Pons (tissue), 1 donor: ENCODE measurements around the gene GFPT2.

Experiments used
- DNase-seq: peaks from one replicate; pipeline ENCODE4 v3.0.0-alpha.2; 2016; ENCODE audit warnings: low spot score

GFPT2 gene

DNA sequence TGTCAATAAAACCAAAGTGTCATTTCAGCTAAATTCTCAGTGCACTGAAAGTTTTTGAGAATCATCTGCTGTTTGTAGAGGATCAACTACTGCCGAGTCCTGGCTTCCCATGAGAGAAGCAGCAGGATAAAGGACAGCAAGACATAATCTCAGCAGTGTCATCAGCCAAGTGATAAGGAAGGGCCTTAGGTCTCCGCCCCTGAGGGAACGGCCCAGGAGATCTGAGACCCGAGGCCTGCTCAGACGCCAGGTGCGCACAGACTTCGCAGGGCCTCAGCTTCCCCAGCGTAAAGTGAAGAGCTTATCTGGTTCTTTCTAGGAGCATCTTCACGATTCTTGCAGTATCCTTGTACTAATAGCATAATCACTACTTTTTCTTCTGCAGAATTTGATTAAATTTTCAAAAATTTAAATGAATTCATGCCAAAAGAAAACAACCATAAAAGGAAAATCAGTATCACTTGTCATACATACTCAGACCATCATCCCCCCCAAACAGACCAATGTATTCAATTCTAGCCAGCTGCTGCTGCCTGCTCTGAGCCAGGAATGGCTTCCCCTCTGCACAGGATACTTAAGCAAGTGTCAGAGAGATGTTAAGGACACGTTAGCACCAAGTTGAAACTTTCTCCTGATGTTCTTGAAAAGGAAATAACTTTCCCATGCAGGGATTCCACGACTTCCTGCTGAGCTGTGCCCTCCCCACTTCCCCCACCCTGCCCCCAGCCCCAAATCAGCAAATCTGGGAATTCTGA lies 2.2 kb downstream of the GFPT2 start:
- no peak for DNase-seq

DNA sequence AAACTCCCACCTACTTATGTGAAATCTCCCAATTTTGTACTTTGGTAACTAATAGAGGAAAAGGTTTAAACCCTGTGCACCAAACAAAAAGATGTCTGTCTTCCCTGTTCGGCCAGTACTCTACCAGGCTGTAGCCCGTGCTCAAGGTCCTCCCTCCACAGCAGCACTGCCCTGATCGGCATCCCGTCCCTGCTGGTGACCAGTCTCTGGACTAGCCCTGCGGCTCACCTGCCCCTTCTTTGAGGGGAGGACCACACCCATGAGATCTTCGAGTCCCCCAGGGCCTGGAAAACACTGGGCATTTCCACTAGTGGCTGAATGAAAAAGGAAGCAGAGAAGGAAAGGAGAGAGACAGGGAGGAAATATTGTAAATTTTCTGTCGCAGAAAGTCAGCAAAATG lies 2.8 kb downstream of the GFPT2 start:
- DNase-seq, result no peak

DNA sequence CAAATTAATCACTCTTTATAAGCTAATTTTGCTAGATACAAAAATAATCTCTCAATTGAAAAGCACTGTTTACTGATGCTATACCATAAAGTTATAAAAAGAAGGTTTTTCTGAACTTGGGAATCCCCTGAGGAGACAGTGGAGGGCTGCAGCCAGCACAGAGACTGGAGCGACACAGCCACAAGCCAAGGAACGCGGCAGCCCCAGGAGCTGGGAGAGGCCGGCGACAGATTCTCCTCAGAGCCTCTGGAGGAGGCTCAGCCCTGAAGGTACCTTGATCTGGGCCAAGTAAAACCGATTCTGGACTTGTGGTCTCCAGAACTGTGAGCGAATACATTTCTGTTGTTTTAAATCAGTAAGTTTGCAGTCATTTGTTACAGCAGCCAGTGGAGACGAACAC lies 3.7 kb downstream of the GFPT2 start:
- DNase-seq, result no peak

DNA sequence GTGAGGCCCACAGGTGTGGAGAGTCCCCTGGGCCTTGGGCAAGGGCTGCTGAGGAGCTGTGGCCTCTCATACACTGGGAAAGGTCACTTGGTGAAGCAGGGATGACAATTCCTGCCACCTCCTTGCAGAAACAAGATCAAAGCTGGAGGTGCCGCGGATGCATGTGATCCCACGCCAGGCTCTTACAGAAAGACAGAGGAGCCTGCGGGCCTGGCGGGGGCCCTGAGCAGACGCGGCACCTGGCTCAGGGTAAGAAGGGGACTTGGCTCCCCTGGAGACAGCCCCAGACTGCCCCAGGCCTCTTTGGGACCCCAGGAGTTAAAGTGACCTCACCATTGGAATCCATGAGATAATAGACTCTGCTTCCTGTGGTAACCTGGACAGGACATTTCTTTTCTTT lies 4.8 kb downstream of the GFPT2 start:
- no peak for DNase-seq

DNA sequence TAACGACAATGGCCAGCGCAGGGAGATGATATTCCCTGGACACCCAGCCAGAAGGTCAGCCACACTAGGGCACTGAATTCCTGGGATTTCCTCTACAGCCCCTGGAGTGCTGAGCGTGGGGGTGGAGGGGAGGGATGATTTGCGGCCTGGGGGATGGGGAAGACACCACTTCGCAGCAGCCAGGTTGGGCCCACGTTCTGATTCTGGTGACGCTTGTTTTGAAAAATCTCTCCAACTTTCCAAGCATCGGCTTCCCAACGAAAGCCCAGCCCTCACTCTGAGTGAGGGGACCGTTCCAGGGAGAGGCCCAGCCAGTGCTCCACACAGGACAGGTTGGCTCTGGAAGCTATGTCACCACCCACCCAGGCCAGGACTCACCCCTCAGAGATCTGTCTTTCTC lies 5.4 kb downstream of the GFPT2 start:
- no peak for DNase-seq

DNA sequence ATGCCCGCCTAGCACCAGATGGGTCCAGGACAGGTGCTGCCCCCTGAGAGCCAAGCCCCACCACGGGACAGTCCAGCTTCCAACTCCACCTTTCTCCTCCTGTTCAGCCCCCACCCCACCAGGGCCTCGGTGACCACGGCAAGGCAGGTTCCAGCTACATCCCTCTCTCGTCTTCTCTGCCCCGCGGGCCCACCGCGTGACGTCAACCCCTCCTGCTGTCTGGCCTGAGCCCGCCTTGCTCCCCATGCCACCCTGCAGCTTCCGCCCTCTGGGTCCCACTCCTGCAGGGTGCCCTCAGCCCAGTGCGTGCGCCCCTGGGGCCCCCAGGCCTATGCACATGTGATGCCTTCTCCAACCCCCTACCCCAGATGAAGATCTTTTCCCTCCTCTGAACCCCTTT lies 6.8 kb downstream of the GFPT2 start:
- no peak for DNase-seq

DNA sequence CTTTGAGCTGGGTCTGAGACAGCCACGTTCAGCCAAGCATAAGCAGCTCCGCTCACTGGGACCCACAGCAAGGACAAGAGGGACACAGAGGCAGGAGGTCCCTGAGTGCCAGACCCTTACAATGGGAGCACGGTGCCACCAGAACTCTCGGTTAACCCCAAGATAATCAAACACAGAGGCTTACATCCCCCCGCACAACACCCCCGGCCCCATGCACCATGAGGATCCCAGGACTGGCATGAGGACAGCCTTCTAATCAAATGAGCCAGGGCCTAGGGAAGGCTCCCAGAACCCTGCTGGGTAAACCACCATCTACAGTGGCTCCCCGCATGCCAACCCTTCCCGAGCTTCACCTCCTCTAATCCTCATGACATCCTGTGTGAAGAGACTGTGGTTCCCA lies 7.4 kb downstream of the GFPT2 start:
- DNase-seq, result no peak

DNA sequence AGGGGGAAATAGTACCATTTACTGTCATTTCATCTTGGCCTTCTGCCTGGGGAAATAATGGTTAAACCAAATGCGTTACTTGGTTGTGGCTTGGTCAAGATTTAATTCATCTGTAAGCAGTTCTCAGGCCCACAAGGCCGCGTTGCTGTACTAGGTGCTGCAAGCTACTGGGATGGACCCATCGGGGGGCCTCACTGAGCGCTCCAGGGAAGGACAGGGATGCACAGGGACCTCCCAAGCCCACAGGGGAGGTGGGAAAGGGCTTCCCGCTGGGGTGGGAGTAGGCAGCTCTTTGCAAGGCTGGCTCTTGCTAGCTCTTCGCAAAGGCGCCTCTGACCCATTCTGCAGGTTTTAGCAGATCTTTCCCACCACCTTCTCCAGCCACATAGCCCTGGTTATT lies 8.0 kb downstream of the GFPT2 start:
- DNase-seq, result no peak

DNA sequence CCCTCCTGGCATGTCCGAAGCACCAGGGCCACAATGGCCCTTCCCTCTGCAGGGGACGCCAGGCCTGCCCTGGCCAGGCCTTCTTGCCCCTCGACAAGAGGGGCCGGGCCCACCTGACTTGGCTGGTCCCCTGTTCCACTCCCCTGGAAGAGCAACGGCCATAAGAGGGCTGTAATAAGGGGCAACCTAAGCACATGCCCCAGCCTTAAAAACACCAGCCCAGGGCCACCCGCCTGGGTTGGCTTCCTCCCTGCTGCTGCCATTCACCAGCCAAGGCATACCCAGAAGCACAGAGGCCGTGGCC lies 8.5 kb downstream of the GFPT2 start:
- no peak for DNase-seq

DNA sequence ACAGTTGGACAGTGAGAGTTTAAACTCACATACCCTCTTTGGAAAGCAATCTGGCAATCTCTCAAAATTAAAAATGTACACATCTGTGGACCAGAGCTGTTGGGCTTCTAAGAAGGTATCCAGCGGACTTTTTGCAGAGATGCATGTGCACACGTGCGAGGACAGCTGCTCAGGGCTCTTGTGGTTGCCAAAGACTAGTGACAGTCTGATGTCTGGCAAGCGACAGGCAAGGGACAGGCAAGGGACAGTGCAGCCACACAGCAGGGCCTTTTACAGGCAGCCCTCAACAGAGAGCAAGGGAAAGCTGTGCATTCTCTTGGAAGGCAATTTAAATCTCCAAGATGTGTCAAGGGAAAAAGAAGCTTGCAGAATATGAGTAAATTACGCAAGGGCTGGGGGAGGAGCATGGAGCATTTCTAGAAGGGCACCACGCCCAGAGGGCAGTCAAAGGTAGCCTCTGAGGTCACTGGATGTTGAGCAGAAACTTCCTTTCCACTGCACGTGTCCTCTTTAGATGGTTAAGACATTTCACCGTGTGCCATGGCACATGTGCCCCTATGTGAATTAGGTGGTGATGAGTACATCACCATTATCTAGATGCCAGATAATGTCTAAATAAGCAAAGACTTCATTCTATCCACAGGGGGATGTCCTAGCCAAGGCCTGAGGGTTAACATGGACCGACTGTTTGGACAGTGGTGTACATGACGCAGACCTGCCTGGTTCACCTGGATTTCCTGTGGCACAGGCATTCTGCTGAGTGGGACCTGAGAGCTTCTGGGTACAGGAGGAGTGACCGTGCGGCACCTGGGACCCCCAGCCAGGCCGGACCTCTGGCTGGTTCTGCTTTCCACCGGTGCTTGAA lies 9.1 kb downstream of the GFPT2 start:
- peak; percentile 33 for DNase-seq

DNA sequence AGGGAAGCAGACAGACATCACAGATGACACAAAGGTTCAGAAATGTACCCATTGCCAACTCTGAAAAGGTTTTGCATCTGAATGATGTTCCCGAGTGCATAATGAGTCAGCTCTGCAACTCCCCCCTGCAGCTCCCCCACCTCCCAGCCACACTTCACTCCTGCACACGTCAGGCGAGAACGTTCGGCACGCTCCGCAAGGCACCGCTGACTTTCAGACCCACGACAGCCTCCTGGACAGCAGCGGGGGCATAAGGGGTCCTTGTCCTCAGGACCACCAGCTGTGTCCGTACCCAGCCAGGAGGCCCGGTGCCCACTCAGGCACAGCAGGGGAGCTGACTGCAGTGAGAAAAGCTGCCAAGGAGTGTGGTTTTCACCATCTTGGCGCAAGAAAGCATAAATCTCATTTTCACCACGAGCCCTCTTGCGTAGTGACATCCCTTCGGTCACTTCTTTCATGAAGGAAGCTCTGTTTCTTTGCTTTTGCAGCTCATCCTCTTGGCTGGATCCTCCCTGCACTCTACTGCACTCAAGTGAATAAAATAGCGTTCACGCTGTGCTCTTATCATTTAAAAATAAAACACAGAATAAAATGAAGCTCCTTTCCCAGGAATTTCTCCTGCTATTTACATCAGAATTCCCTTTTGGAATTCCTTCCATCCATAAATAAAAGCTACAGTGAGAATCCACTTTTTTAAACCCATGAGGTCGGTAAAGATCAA lies 9.9 kb downstream of the GFPT2 start:
- peak; percentile 39 for DNase-seq

DNA sequence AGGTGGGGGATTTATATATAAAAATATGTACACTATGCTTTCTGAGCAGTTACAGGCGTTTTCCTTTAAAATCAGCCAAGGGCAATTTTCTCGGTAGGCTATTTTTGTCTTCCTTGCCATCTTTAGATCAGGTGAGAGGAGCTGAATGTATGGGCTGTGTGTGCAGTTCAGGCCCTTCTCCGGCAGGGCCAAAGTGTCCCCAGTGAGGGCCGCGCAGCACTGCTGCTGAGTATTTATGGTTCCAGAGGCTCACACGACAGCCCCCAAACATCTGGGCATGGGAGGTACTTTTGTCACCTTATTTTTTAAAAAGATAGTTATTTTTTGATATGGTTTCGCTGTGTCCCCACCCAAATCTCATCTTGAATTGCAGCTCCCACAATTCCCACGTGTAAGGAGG lies 11.5 kb downstream of the GFPT2 start:
- no peak for DNase-seq

DNA sequence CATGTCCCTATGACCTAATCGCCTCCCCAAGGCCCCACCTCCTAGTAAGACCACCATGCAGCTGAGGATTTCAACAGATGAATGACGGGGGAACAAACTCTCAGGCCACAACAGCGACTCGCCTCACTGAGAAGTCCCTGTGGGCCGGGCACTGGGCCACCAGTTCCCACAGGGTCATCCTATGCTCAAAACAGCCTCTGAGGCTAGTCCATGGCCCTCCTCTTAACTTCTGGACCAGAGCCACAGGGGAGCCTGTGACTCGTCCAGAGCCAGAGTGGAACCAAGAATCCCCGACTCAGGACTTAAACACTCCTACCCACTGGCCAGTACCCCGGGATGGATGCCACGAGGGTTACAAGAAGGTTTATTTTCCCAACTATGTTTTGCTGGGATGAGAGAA lies 12.3 kb downstream of the GFPT2 start:
- no peak for DNase-seq

DNA sequence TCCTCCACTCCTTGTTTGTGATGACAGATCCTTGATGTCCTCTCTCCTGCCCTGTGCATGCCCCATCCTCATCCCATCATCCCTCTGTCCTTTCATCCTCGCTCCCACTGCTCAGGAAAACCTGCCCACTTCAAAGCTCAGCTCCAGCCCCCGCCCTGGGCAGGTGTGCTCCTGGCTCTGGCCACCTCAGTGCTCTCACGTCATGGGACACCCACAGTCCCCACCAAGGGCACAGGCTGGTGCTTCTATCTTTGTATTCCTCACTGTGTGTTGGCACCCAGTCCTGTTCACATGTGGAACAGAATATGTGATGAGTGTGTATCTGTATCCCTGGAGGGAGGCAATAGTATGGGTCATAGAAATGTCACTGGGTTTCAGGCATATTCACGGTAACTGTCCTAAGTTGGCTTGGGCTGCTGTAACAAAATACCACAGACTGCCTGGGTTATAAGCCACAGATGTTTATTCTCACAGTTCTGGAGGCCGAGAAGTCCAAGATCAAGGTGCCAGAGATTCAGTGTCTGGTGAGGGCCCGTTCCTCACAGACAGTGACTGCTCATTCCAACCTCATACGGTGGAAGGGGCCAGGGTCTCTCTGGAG lies 13.5 kb downstream of the GFPT2 start:
- no peak for DNase-seq

DNA sequence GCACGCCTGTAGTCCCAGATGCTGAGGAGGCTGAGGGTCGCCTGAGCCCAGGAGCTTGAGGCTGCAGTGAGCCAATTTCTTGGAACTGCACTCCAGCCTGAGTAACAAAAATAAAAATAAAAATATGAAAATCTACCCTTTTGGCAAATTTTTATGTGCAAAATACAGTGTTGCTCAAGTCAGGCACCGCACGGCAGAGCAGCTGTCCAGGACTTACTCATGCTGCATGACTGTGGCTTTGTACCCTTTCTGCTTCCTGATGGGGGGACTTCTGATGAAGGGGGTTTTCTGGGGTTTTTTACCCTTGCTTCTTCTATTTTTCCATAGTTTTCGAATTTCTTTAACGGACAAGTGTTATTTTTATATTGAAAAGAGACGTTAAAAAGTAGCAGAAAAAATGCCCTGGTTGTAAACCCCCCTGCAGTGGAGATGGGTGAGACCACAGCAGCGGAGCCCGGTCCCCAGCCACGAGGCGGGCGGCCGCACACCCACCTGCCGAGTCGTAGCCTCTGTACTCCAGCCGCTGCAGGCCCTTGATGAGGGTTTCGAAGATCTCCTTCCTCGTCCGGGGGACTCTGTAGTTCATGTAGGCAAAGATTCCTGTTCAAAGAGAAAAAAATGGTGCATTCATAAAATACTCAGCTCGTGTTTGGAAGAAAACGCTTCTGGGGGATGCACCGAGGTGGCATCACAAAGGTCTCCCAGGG lies 15.0 kb downstream of the GFPT2 start:
- DNase-seq, result no peak

DNA sequence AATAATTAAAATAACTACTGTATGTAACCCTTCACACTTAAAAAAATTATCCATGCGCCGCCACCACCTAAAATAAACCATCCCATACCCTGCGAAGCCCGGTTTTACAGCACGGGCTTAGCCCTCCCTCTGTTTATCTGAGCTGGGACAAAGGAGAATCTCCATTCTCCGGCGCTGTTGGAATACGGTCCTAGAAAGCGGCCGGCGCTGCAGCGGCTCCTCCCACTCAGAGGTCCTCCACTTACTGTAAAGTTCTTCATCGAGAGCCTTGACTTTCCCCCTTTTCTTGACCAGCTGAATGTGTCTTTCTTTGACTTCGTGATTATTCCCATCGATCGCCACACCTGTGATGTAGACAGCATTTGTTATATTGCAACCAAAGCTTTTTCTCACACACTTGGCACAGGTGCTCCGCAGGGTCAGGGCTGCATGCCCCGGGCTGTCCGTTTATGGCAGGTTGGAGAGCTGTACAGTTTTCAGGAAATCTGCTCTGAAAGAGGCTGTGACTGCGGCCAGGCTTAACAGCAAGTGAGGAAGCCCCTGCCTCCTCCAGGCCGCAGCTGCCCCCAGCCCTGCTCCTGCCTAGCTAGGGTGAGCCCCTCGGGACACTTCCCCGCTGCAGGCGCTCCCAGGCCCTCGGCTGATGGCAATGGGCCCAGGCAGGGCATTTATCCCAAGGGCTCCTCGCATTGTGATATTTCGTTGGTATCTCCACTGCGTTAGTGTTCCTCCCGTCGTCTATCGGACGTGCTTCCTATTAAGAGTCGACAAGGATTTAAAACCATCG lies 16.7 kb downstream of the GFPT2 start:
- DNase-seq, result no peak

DNA sequence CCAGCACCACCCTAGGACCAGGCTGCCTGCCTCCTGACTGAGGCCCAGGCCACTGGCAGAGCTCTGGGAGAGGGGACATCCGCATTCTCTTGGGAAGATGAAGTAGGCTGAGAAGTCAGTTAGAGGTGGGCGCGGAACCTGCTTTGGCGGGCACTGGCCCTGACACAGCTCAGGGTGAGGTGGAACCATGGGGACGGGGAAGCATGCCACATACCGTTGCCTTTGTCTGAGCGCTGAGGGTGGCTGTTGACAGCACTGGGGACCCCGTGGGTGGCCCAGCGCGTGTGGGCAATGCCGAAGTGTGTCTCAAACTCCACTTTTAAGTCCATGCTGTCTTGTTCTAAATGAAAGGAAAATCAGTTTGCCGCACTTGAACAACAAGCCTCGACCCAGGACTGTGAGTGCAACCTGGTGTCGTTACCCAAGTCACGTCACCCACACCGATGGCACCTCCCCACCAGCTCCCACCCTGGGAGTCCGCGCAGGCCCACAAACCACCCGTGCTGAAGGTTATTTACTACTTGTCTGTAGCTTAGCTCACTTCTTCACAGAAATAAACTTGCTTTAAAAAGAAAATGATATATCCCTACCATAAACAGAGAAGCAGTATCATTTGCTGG lies 17.4 kb downstream of the GFPT2 start:
- no peak for DNase-seq

DNA sequence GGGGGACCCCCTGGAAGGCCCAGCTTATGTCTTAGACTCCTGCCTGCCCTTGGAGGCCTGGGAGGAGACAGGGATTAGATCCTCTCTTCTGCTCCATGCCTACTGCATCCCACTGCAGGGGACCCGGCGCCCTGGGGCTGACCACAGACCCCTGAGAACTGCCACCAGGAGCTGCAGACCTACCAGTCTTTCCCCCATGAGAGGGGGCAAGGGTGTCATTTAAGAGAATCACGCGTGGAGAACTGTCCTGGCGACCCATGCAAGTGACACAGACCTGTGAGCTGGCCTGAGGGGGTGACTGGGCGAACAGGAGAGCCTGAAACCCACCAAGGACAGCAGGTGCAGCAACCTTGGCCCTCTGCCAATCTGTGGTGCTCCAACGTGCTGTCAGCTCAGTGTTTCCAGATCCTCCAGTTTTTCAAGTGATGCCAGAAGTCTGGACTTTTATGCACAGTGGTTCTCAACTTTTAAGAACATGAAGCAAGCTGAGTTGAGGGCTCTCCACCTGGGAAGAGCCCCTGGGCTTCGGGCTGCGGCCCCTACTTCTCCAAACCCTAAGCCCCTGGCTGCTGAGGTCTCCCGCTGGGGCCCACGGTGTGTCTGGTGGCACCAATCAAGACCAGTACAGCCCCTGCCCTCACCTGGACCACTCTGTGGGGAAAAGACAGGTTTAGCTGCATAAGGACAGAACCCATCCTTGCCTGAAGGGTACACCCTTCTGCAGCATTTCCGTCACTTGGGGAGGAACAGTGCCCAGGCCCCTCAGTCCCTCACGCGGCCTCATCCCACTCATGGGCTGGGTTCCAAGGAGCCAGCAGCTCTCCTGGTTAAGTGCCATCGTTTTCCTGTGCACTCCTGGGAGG lies 18.2 kb downstream of the GFPT2 start:
- DNase-seq, result no peak

DNA sequence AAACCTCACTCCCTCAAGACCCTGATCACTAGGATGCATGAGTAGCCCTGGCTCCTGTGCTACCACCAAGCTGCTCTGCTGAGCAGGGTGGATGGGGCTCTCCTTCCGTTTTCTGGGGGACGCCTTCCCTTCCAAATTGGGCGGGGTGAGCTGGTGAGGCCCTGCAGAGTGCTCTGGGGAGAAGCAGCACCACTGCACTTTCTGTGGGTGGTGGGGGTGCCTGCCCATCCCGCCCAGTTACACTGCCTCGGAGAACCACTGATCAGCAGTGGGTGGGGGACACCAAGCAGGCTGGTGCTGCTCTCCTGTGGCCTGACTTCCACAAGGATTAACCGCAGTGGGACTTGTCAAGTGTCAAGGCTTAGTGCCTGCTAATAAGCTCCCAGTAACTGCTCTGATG lies 19.0 kb downstream of the GFPT2 start:
- no peak for DNase-seq

DNA sequence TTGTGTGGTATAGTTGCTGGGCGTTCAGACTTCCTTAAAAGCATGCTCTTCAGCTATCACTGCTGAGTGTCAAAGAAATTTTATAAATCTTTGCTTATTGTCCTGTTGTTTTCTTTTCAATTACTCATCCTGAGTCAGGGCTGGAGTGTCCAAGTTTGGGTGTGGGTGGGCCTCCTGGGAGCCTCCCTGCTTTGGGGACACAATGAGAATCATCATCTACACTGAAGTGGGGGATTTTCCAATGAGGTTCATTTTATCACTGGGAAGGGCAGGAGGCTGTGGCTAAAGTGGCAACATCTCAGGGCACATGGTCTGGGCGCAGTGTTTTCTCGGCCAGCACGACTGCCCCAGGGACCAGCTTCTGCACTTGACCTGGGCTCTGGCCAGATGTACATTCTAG lies 19.5 kb downstream of the GFPT2 start:
- DNase-seq, result no peak
